NCI-H345 treated with DMSO at 0.1 percent for 48 hours (cell line): ENCODE measurements around the gene CKMT1A.
"Not testable (repeated sequence)": the region's sequence is repeated elsewhere in the genome, so short reads cannot be mapped to it uniquely, and the experiment has no call there.

Experiments used
- DNase-seq: peaks from one replicate; lab custom pipeline; 2025; ENCODE audit not compliant: unreplicated experiment; lab: John Stamatoyannopoulos, UW

CKMT1A gene

DNA sequence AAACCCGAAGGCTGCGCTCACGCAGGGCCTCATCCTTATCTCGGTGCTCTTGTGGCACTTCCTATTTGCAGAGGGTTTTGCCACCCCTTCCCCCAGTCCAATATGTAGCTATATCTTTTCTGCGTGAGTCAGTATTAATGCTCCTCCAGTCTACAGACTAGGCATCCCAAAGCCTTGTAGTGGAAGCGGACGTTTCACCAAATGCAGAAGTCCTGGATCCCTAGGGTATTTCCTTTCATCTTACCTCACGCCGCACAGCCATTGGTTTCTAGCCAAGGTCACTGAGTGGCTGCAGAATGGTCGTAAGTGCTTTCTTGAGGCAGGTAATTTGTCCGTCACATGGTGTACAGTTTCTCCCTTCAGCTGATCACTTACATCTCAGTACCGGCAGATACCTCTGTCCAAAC lies 53.2 kb downstream of the CKMT1A start:
- not testable (repeated sequence) for DNase-seq

DNA sequence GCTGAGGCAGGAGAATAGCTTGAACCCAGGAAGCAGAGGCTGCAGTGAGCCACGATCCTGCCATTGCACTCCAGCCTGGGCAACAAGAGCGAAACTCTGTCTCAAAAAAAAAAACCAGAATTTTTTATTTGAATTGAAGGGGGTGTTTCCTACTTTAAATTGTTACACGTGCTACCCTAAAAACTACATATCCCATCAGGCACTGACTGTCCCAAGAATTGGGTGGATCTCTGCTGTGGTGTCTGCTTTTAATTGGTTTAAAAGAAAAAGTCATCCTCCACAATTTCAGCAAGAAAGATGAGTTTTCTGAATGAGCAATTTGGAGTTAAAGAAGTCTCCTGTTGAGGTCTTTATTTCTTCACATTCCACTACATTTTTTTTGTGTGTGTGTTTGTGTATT lies 54.7 kb downstream of the CKMT1A start:
- DNase-seq = no peak
